Raji (cell line): Measurements from ENCODE around the gene DUSP7.

ENCODE experiments used
- POLR2A ChIP-seq: IDR thresholded peaks from 2 replicates; pipeline ENCODE4 v1.6.1; 2011; ENCODE audit warnings: low read depth, low read length, control low read depth; ENCODE audit not compliant: insufficient read depth

The DUSP7 gene

GRCh38 chr3:52019352-52020080, 36.9 kb downstream of the DUSP7 start:
- TF ChIP-seq POLR2A: no peak

- no peak for TF ChIP-seq POLR2A
Observed at GRCh38 chr3:52018319-52019000, 37.9 kb downstream of the DUSP7 start.

- no peak for TF ChIP-seq POLR2A
Observed at GRCh38 chr3:52017586-52017985, 38.8 kb downstream of the DUSP7 start.

- no peak for TF ChIP-seq POLR2A
Observed at GRCh38 chr3:52015438-52016228, 40.7 kb downstream of the DUSP7 start.

- no peak for TF ChIP-seq POLR2A
Observed at GRCh38 chr3:52014613-52015012, 41.8 kb downstream of the DUSP7 start.

- TF ChIP-seq POLR2A: no peak
Observed at GRCh38 chr3:52013802-52014598, 42.4 kb downstream of the DUSP7 start.

- no peak for TF ChIP-seq POLR2A
Observed at GRCh38 chr3:52012699-52013098, 43.7 kb downstream of the DUSP7 start.

GRCh38 chr3:52010431-52010830, 45.9 kb downstream of the DUSP7 start:
- no peak for TF ChIP-seq POLR2A

GRCh38 chr3:52007291-52007690, 49.1 kb downstream of the DUSP7 start:
- TF ChIP-seq POLR2A: no peak

- TF ChIP-seq POLR2A: no peak
Observed at GRCh38 chr3:52006820-52007133, 49.6 kb downstream of the DUSP7 start.

GRCh38 chr3:52006017-52006819, 50.2 kb downstream of the DUSP7 start:
- TF ChIP-seq POLR2A: no peak

- TF ChIP-seq POLR2A: no peak
Observed at GRCh38 chr3:52005571-52005986, 50.8 kb downstream of the DUSP7 start.

GRCh38 chr3:52004906-52005395, 51.4 kb downstream of the DUSP7 start:
- TF ChIP-seq POLR2A: no peak

- TF ChIP-seq POLR2A: no peak
Observed at GRCh38 chr3:52004163-52004787, 52.1 kb downstream of the DUSP7 start.

- TF ChIP-seq POLR2A: no peak
Observed at GRCh38 chr3:52002748-52003147, 53.6 kb downstream of the DUSP7 start.
